Urothelium cell line (cell line): ENCODE measurements around the gene SLC39A5.
"Not testable (repeated sequence)": the region's sequence is repeated elsewhere in the genome, so short reads cannot be mapped to it uniquely, and the experiment has no call there.

Source experiments
- DNase-seq: peaks from one replicate; pipeline ENCODE4 v3.0.0; 2011; ENCODE audit warnings: low spot score, mixed read lengths
- FAIRE-seq: peaks from 2 replicates; lab custom pipeline; 2011; peaks lifted over from hg19 to GRCh38; lab: Jason Lieb, UNC

Gene SLC39A5

DNA sequence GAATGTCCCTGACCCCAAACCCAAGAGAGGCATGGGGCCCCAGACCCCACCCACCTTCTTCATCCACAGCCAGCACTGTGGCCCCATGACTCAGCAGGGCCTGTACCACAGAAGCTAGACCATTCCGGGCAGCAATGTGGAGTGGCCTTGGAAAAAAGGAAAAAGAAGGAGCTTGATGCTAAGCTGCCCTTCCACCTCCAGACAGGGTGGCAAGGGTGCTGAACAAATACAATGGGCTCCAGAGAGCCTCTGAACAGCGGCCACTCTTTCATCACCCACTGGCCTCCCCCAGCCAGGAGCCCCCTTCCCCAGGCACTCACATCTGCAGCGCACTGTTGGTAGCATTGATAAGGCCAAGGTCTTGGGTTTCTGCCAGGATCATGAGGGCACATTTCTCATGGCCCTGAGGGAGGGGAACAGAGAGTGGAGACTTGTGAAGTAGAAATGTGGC lies 13.9 kb downstream of the SLC39A5 start:
- FAIRE-seq (no peak), DNase-seq (no peak)

DNA sequence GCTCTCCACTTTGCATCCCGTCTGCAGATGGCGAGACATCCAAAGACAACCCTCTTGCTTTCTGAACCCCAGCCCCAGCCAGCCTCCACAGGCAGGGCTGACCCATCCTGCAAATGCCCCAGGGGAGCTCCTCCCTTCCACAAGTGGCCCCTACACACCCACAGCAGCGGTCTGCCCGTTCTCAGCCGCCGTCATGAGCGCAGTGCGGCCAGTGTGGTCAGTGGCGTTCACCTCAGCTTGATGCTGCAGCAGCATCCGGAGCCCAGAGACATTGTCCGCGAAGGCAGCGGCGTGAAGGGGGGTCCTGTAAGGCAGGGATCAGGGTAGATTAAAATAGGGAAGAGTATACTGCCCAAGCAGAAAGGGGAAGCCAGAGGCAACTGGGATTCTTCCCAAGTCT lies 14.6 kb downstream of the SLC39A5 start:
- FAIRE-seq (no peak), DNase-seq (no peak)

DNA sequence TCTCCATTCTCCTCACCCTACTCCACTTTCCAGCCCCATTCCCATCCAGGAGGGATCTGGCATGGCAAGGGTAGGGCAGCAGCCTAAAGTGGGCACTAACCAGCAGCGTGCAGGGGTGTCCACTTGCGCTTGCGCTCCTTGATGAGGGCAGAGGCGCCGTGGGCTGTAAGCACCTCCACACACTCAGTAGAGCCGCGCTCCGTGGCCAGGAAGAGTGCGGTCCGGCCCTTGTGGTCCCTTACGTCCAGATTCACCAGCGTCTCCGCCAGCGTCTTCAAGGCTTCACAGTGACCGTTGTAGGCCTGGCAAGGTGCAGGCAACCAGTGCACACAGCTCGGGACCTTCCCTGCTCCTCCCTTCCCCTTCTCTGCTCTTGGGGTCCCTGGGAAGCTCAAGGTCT lies 18.1 kb downstream of the SLC39A5 start:
- no peak for FAIRE-seq
- DNase-seq, result no peak

DNA sequence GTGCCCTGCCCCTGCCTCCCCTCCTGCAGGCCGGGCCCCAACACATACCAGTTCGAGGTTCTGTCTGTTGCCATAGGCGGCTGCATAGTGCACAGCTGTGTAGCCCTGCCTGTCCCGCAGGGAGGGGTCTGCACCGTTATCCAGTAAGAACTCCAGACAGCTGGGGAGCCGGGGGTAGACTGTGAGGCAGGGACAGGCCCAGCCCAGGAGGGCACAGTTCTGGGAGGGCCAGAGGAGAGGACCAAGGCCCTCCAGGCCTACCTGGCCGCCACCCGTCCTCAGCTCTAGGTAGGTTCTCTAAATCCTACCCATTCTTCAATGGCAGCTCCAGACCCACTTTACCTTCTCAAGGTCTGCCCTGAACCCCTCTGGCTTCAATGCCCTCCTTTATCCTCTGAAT lies 18.9 kb downstream of the SLC39A5 start:
- FAIRE-seq, result no peak
- no peak for DNase-seq

DNA sequence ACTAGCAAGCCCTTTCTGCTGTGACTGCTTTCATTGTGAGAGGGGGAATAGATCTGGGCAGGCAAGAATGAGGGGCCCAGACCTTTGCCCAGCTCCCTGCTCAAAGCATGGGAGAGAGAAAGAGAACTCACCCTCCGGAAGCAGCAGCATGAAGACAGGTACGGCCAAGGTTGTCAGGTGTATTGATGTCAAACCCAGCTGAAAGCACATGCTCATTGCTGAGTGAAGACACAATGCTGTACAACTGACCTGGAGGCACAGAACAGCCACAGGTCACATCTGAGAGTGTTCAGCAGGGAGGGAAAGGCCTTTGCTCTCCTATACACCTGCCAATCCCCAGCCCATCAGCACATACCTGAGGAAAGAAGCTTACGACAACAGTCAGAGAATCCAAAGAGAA lies 22.8 kb downstream of the SLC39A5 start:
- DNase-seq (no peak), FAIRE-seq (no peak)

DNA sequence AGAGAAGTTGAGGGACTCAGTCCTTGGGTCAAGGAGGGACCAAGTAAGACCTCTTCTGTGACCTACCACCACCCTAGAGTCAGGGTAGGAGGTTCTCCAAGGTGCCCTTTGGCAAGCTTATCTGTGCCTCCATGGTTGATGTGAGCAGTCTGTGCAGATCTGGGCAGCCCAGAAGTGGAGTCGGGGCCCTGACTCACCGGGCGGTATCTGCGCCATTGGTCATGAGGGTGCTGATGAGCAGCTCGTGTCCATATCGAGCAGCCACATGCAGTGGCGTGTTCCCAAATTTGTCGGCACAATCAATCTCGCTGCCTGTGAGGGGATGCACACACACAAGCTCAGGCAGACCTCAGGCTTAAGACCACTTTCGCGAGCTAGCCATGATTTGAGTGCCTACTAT lies 23.2 kb downstream of the SLC39A5 start:
- DNase-seq, result no peak
- FAIRE-seq, result no peak

- DNase-seq, result no peak
- FAIRE-seq, result no peak
Observed at GRCh38 chr12:56255671-56256070, 25.8 kb downstream of the SLC39A5 start.

- FAIRE-seq (no peak), DNase-seq (no peak)
Observed at GRCh38 chr12:56256326-56256960, 26.6 kb downstream of the SLC39A5 start.

DNA sequence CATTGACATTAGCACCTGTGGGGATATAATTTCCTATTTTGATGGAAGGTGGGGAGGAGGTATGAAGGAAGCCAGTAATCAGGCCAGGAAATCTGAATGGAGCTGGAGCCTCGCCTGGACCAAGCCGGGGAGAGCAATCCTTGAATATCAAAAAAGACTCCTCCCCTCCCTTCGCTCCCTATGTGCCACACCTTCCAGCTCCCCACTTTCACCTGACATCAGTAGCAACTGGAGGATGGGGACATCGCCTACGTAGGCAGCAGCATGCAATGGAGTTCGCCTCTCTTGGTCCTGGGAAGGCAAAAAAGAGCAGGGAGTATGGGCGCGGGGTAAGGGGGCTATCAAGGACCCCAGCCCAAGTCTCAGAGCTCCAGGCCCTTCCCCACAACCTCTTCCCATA lies 27.2 kb downstream of the SLC39A5 start:
- FAIRE-seq, result no peak
- no peak for DNase-seq

DNA sequence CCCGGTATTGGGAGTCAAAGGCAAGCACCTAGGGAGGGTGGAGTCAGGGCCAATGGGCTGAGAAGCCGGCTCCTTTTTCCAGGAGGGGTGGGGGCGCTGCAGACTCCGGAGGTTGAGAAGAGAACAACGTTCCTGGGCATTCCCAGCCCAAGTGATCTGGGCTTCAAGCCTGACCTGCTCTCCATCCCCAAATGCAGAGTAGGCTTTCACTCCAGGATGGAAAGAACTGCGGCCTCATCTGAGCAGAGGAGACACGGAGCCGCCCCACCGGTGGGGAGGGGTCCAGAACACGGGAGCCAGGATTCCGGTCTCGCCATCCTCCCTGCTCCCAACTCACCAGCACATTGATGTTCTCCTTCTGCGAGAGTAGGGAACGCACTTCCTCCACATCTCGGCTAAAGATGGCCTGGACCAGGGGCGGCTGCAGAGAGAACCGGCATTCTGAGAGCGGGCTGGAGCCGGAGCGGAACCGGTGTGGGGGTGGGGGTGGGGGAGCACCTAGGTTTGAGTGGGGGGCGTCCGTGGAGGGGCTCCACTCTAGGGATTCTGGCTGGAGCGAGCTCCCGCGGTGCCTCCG lies 27.7 kb downstream of the SLC39A5 start:
- FAIRE-seq, result no peak

GRCh38 chr12:56258068-56258819 lies 28.4 kb downstream of the SLC39A5 start, which contains the start of gene ANKRD52:
TSS of gene ANKRD52 (minus strand) at chr12:56258384. CDS start at chr12:56258269, 115 bp downstream.
- DNase-seq, result peak; percentile 94
- no peak for FAIRE-seq

More for the DNA sequence above, 27.7 kb downstream of the SLC39A5 start:
- peak; percentile 72 for DNase-seq

DNA sequence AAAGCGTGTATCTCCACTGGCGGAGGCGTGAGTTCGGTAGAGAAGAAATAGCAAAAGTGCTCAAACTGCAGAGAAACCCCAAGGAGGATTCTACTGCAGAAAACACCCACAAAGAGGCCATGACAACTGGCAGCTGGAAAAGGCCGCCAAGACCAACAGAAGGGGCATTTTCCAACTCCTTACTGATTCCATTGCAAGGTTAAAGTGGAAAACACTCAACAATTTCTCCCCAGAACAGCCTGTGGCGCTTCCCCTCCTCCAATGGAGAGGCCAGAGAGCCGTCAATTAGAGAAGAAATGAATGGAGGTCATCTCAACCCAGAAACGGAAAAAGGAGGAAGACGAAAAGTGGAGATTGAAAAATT lies 29.0 kb downstream of the SLC39A5 start:
- no peak for DNase-seq
- no peak for FAIRE-seq

DNA sequence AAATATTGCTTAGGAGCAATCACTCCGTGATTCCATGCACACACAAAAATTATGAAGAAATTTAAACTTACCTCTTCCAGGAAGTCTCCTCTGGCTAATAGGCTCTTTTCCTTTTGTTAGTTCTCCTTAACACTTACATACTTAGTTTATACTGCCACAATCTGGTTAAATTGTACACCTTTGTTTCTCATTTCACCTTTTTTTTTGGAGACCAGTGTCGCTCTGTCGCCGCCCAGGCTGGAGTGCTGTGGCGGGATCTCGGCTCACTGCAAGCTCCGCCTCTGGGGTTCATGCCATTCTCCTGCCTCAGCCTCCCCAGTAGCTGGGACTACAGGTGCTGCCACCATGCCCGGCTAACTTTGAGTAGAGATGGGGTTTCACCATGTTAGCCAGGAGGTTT lies 30.5 kb downstream of the SLC39A5 start:
- no peak for DNase-seq
- FAIRE-seq, result no peak

GRCh38 chr12:56260921-56261320 lies 31.1 kb downstream of the SLC39A5 start:
- FAIRE-seq, result no peak
- DNase-seq, result no peak

DNA sequence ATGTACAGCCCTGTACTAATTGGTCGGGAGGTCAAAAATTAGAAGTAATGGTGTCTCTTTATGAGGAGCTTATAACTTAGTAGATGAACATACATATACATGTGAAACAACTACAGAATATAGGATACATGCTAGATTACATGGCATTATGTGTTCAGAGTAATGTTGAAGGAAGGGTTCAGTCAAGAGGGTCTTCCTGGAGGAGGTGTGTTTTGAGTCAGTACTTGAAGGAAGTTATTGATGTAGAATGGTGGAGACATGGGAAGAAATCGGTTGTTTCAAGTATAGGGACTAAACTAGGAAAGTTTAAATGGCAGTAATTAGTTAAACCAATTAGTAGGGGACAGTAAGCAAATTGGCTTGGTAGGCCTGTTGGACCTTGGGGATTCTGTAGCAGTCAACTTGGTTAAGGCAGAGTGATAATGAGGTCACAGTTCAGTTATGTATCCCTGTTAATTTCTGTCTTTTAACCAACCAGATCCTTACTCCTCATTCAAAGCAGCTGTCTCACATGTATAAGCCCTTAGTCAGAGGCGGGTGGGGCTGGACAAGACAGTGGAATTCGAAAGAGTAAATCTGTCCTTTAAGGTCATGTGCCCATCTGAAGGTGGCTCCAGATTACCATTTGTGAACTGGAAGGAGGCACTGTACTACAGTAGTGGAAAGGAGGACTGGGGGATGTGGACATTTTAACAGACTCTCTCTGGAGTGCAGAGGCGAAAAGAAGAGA lies 31.8 kb downstream of the SLC39A5 start:
- peak; percentile 74 for DNase-seq
- no peak for FAIRE-seq

GRCh38 chr12:56262955-56263354 lies 33.1 kb downstream of the SLC39A5 start:
- not testable (repeated sequence) for FAIRE-seq, DNase-seq

- DNase-seq, FAIRE-seq: not testable (repeated sequence)
Observed at GRCh38 chr12:56266068-56266692, 36.3 kb downstream of the SLC39A5 start.

GRCh38 chr12:56266693-56267442 lies 37.0 kb downstream of the SLC39A5 start, which contains the start of gene COQ10A:
TSS of gene COQ10A (plus strand) at chr12:56266942. CDS start at chr12:56267119, 177 bp downstream.
- DNase-seq, result peak; percentile 97
- FAIRE-seq, result peak; percentile 53

GRCh38 chr12:56267443-56268071 lies 37.7 kb downstream of the SLC39A5 start:
- DNase-seq, result no peak
- no peak for FAIRE-seq

DNA sequence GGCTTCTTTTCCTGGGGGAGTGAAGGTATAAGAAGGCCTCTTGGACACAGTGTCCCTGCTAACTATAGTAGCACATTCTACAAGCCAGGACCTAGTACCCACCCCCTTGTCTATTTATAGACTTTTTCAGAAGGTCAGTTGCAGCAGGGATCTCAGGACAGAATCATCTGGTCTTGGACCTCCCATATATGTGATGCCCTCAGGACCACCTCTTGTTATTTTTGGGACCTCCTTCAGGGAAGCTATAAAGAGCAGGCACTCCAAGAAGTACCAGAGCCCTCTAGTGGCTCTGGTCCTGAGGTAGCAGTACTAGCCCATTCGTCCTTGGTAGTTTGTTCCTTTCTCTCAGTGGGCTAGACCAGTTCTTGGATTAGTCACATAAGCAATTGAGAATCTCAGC lies 41.2 kb downstream of the SLC39A5 start:
- DNase-seq (peak; percentile 24), FAIRE-seq (no peak)
